GM19023 (cell line): ENCODE measurements around the gene BRD8.
"Not testable (repeated sequence)": the region's sequence is repeated elsewhere in the genome, so short reads cannot be mapped to it uniquely, and the experiment has no call there.

Experiments
- ATAC-seq: cut with Tn5 transposase; IDR thresholded peaks from one replicate; pipeline ENCODE4 v1.9.1; 2021; ENCODE audit warnings: mild to moderate bottlenecking, moderate library complexity; ENCODE audit not compliant: unreplicated experiment

Gene BRD8

GRCh38 chr5:138169124-138169523 is 9.3 kb downstream of the BRD8 start:
- no peak for ATAC-seq

GRCh38 chr5:138163721-138164120 is 14.7 kb downstream of the BRD8 start:
- no peak for ATAC-seq

GRCh38 chr5:138160706-138161105 is 17.7 kb downstream of the BRD8 start:
- no peak for ATAC-seq

- ATAC-seq: no peak
Observed at GRCh38 chr5:138159666-138160065, 18.8 kb downstream of the BRD8 start.

- no peak for ATAC-seq
Observed at GRCh38 chr5:138157626-138158025, 20.8 kb downstream of the BRD8 start.

- not testable (repeated sequence) for ATAC-seq
Observed at GRCh38 chr5:138155977-138156376, 22.5 kb downstream of the BRD8 start.

GRCh38 chr5:138149530-138149929 is 28.9 kb downstream of the BRD8 start:
- no peak for ATAC-seq

- no peak for ATAC-seq
Observed at GRCh38 chr5:138148811-138149210, 29.6 kb downstream of the BRD8 start.

- not testable (repeated sequence) for ATAC-seq
Observed at GRCh38 chr5:138143578-138143977, 34.9 kb downstream of the BRD8 start.

GRCh38 chr5:138141734-138142133 is 36.7 kb downstream of the BRD8 start:
- ATAC-seq: no peak

GRCh38 chr5:138140268-138140667 is 38.2 kb downstream of the BRD8 start:
- no peak for ATAC-seq

- no peak for ATAC-seq
Observed at GRCh38 chr5:138139781-138140090, 38.7 kb downstream of the BRD8 start.

GRCh38 chr5:138138949-138139780 is 39.3 kb downstream of the BRD8 start, which contains the start of gene NME5:
NME5 (minus strand) TSS chr5:138139428; CDS start chr5:138138780, 648 bp downstream.
- ATAC-seq: no peak

GRCh38 chr5:138132543-138132942 is 45.9 kb downstream of the BRD8 start:
- ATAC-seq: no peak

- no peak for ATAC-seq
Observed at GRCh38 chr5:138129347-138129746, 49.1 kb downstream of the BRD8 start.

- ATAC-seq: no peak
Observed at GRCh38 chr5:138128334-138128733, 50.1 kb downstream of the BRD8 start.

- no peak for ATAC-seq
Observed at GRCh38 chr5:138115254-138115653, 63.2 kb downstream of the BRD8 start.

- ATAC-seq: no peak
Observed at GRCh38 chr5:138111937-138112336, 66.5 kb downstream of the BRD8 start.

GRCh38 chr5:138111181-138111580 is 67.2 kb downstream of the BRD8 start:
- ATAC-seq: no peak

- no peak for ATAC-seq
Observed at GRCh38 chr5:138110266-138110963, 68.0 kb downstream of the BRD8 start.

- ATAC-seq: no peak
Observed at GRCh38 chr5:138109463-138110265, 68.8 kb downstream of the BRD8 start.
